ENCODE data around the gene TMEM222.

Gene TMEM222

GRCh38 chr1:27346357-27346756 is 24.4 kb downstream of the TMEM222 start:
- H3K4me3 ChIP-seq (ENCODE audit: low read depth, low read length) = no peak overlapping the region
- no peak for TF ChIP-seq CTCF (IDR thresholded peaks at IDR 0.05; ENCODE audit: control insufficient read depth, extremely low read depth, insufficient read depth)
- no peak for DNase-seq (ENCODE audit: low read depth)

- DNase-seq (ENCODE audit: low read depth) = no peak
- H3K4me3 ChIP-seq (ENCODE audit: low read depth, low read length) = no peak overlapping the region
- no peak for TF ChIP-seq CTCF (IDR thresholded peaks at IDR 0.05; ENCODE audit: control insufficient read depth, extremely low read depth, insufficient read depth)
Measured at GRCh38 chr1:27346991-27347624, 25.1 kb downstream of the TMEM222 start.

- DNase-seq (ENCODE audit: low read depth) = peak; percentile 70
- no peak for TF ChIP-seq CTCF (IDR thresholded peaks at IDR 0.05; ENCODE audit: control insufficient read depth, extremely low read depth, insufficient read depth)
- peak overlapping the region; percentile 62 for H3K4me3 ChIP-seq (ENCODE audit: low read depth, low read length)
Measured at GRCh38 chr1:27348861-27349783, 27.2 kb downstream of the TMEM222 start.

GRCh38 chr1:27349784-27350662 is 28.1 kb downstream of the TMEM222 start:
- no peak for TF ChIP-seq CTCF (IDR thresholded peaks at IDR 0.05; ENCODE audit: control insufficient read depth, extremely low read depth, insufficient read depth)
- H3K4me3 ChIP-seq (ENCODE audit: low read depth, low read length) = peak overlapping the region; percentile 62

GRCh38 chr1:27350663-27351540 is 28.9 kb downstream of the TMEM222 start:
- no peak for DNase-seq (ENCODE audit: low read depth)
- TF ChIP-seq CTCF (IDR thresholded peaks at IDR 0.05; ENCODE audit: control insufficient read depth, extremely low read depth, insufficient read depth) = no peak
- no peak overlapping the region for H3K4me3 ChIP-seq (ENCODE audit: low read depth, low read length)

More at GRCh38 chr1:27349784-27350662, 28.1 kb downstream of the TMEM222 start:
- no peak for DNase-seq (ENCODE audit: low read depth)

Measured in LNCaP clone FGC (cell line).